PC-3 (cell line): ENCODE data around the gene LIPJ. TPM values are rescaled to one million over a fixed set of nuclear protein-coding genes. Genes with fewer than 3 reads are reported as not detected.

Experiments used
- ATAC-seq: fragments of 200-7000 bp; cut with Tn5 transposase; 2 replicates; pipeline ENCODE4 v1.9.1; 2020; ENCODE audit warnings: mild to moderate bottlenecking, moderate library complexity
- BruUV-seq: library from RNA; stranded (reverse); fragments of 400-500 nt; replicated peaks from 2 replicates; lab custom pipeline; 2021; lab: Mats Ljungman, UMichigan
- CTCF ChIA-PET: fragments of 300-600 bp; sonication (Branson Sonifier 250); formaldehyde crosslinking; loops from one replicate; lab custom pipeline; 2022; ENCODE audit warnings: antibody characterized with exemption; lab: Charles Lee
- POLR2A ChIA-PET: fragments of 300-600 bp; sonication (Branson Sonifier 250); formaldehyde crosslinking; loops from one replicate; lab custom pipeline; 2022; ENCODE audit warnings: antibody characterized with exemption; ENCODE audit not compliant: unreplicated experiment; lab: Charles Lee
- DNase-seq: peaks from one replicate; pipeline ENCODE4 v3.0.0-alpha.2; 2015
- H2AFZ ChIP-seq: fragments of 300-600 bp; sonication (generic); 2 replicates; pipeline ENCODE4 v1.6.0; 2016; ENCODE audit warnings: antibody characterized with exemption, low read length
- H3F3A ChIP-seq: fragments of 300-600 bp; sonication (generic); one replicate; pipeline ENCODE4 v1.6.0; 2017; ENCODE audit warnings: antibody characterized with exemption, low read length, control low read depth, mild to moderate bottlenecking; ENCODE audit not compliant: unreplicated experiment
- H3K27ac ChIP-seq: fragments of 300-600 bp; sonication (generic); 2 replicates; pipeline ENCODE4 v1.5.1; 2016; ENCODE audit warnings: mild to moderate bottlenecking, low read length
- H3K27me3 ChIP-seq: fragments of 300-600 bp; sonication (generic); 2 replicates; pipeline ENCODE4 v1.6.1; 2016; ENCODE audit warnings: low read length, mixed read lengths
- H3K36me3 ChIP-seq: fragments of 300-600 bp; sonication (generic); 2 replicates; pipeline ENCODE4 v1.6.1; 2016; ENCODE audit warnings: low read depth, mixed run types, low read length, mixed read lengths
- H3K4me1 ChIP-seq: fragments of 300-600 bp; sonication (generic); 2 replicates; pipeline ENCODE4 v1.5.1; 2016; ENCODE audit warnings: low read length; ENCODE audit not compliant: insufficient read depth
- H3K4me2 ChIP-seq: fragments of 300-600 bp; sonication (generic); 2 replicates; pipeline ENCODE4 v1.6.0; 2016; ENCODE audit warnings: low read length
- H3K4me3 ChIP-seq: fragments of 300-600 bp; sonication (generic); 2 replicates; pipeline ENCODE4 v1.5.1; 2016; ENCODE audit warnings: mild to moderate bottlenecking, low read length, mixed read lengths
- H3K79me2 ChIP-seq: fragments of 300-600 bp; sonication (generic); 2 replicates; pipeline ENCODE4 v1.6.1; 2017; ENCODE audit warnings: low read length, mixed read lengths
- H3K9ac ChIP-seq: fragments of 300-600 bp; sonication (generic); 2 replicates; pipeline ENCODE4 v1.6.0; 2016; ENCODE audit warnings: mild to moderate bottlenecking, low read length
- H3K9me2 ChIP-seq: fragments of 300-600 bp; sonication (generic); replicated peaks from 2 replicates; pipeline ENCODE4 v1.6.1; 2016; ENCODE audit warnings: mixed run types, low read length, mixed read lengths
- H3K9me3 ChIP-seq: fragments of 300-600 bp; sonication (generic); 2 replicates; pipeline ENCODE4 v1.6.1; 2016; ENCODE audit warnings: low read length, mixed read lengths
- H4K20me1 ChIP-seq: fragments of 300-600 bp; sonication (generic); 2 replicates; pipeline ENCODE4 v1.6.1; 2016; ENCODE audit warnings: low read length, mixed read lengths
- EZH2 ChIP-seq: fragments of 300-600 bp; sonication (generic); IDR thresholded peaks from one replicate; pipeline ENCODE4 v1.6.1; 2017; ENCODE audit warnings: antibody characterized with exemption, mild to moderate bottlenecking, low read length; ENCODE audit not compliant: unreplicated experiment
- EZH2phosphoT487 ChIP-seq: fragments of 300-600 bp; sonication (generic); IDR thresholded peaks from 2 replicates; pipeline ENCODE4 v1.6.1; 2018; ENCODE audit warnings: mild to moderate bottlenecking, antibody characterized with exemption, low read length, borderline replicate concordance
- intact Hi-C: fragments of 100-400 bp; cut with micrococcal nuclease; formaldehyde crosslinking; loops from 2 replicates; pipeline ENCODE4 v1.9.0; 2023
- total RNA-seq: library from RNA; depleted of rRNA; stranded (reverse); fragments of >200 nt; gene quantifications from 2 replicates; pipeline ENCODE4 v1.2.3, GENCODE V29; 2014
- TF ChIP-seq, protein P1 (sequence below): fragments of 300-600 bp; sonication (generic); conservative IDR thresholded peaks from 2 replicates; pipeline ENCODE4 v1.5.1; 2017; ENCODE audit warnings: antibody characterized with exemption, low read depth, mild to moderate bottlenecking, low read length

The LIPJ gene
- total RNA-seq, 1 experiment from 2014 or later = not detected

DNA sequence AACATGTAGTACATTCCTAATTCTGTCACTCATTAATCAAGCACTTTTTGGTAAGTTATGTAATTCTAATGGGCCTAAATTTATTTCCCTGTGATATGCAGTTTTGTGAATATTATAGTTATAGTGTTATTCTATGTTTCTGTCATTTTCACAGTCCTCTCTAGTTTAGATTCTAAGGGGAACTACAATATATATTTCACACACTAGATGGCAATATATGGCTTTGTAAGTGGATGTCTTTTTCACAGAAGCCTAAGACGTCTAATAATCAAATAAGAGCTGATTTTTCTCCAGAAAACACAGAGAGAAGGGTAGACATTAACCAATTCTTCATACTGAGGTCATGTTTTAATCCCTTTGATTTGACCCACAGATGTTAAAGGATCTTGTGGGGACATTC lies 21.5 kb upstream of the LIPJ start:
- no TSS peak for BruUV-seq
- H3F3A ChIP-seq = no peaks in the 10 kb centered on the region
- no peak overlapping the region for H3K4me3 ChIP-seq
- H3K9me3 ChIP-seq = no peaks in the 10 kb centered on the region
- TF ChIP-seq EZH2phosphoT487 (no peak), EZH2 (no peak)
- TF ChIP-seq, protein P1, sequence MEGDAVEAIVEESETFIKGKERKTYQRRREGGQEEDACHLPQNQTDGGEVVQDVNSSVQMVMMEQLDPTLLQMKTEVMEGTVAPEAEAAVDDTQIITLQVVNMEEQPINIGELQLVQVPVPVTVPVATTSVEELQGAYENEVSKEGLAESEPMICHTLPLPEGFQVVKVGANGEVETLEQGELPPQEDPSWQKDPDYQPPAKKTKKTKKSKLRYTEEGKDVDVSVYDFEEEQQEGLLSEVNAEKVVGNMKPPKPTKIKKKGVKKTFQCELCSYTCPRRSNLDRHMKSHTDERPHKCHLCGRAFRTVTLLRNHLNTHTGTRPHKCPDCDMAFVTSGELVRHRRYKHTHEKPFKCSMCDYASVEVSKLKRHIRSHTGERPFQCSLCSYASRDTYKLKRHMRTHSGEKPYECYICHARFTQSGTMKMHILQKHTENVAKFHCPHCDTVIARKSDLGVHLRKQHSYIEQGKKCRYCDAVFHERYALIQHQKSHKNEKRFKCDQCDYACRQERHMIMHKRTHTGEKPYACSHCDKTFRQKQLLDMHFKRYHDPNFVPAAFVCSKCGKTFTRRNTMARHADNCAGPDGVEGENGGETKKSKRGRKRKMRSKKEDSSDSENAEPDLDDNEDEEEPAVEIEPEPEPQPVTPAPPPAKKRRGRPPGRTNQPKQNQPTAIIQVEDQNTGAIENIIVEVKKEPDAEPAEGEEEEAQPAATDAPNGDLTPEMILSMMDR = no peak
- no peak overlapping the region for H3K4me2 ChIP-seq
- ChIA-PET POLR2A (no interaction called here), CTCF (no interaction called here)
- H3K4me1 ChIP-seq = no peaks in the 10 kb centered on the region
- no peaks in the 10 kb centered on the region for H4K20me1 ChIP-seq
- H3K9ac ChIP-seq = no peak overlapping the region
- no peaks in the 10 kb centered on the region for H3K27me3 ChIP-seq
- H3K79me2 ChIP-seq = no peaks in the 10 kb centered on the region
- intact Hi-C loops = no loop called here
- no peaks in the 10 kb centered on the region for H3K9me2 ChIP-seq
- DNase-seq (no peak), ATAC-seq (no peak)
- H3K27ac ChIP-seq = no peak overlapping the region
- no peak overlapping the region for H2AFZ ChIP-seq
- no peaks in the 10 kb centered on the region for H3K36me3 ChIP-seq

DNA sequence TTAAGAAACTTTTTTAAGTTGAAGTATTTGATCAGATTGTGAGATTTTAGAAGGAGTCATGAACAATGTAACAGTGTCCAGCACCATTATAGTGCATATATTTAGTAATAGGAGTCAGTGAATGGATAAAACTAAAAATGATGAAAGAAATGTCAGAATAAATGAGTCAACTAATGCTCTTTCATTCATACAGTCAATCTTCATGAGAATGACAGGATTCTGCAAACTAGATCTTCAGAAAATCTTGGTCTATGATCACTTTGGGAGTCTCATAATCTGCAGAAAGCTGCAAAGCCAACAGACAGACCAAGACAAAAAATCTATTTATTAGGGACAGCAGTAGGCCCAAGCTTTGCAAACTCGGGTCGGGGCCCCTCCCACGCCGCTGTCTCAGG lies 4.2 kb upstream of the LIPJ start:
- Histone ChIP-seq H3K4me2 (no peak overlapping the region), H3K9me2 (no peaks in the 10 kb centered on the region), H3K4me3 (no peak overlapping the region), H4K20me1 (no peaks in the 10 kb centered on the region), H3K9ac (no peak overlapping the region), H3K27ac (no peak overlapping the region), H3F3A (no peaks in the 10 kb centered on the region), H2AFZ (no peak overlapping the region), H3K79me2 (no peaks in the 10 kb centered on the region), H3K9me3 (no peaks in the 10 kb centered on the region), H3K27me3 (no peaks in the 10 kb centered on the region), H3K4me1 (no peaks in the 10 kb centered on the region), H3K36me3 (no peaks in the 10 kb centered on the region)
- ChIA-PET CTCF (no interaction called here), POLR2A (no interaction called here)
- BruUV-seq = no TSS peak
- no peak for ATAC-seq
- intact Hi-C loops = no loop called here
- no peak for DNase-seq
- TF ChIP-seq, protein P1 = no peak
- no peak for TF ChIP-seq EZH2phosphoT487
- no peak for TF ChIP-seq EZH2

DNA sequence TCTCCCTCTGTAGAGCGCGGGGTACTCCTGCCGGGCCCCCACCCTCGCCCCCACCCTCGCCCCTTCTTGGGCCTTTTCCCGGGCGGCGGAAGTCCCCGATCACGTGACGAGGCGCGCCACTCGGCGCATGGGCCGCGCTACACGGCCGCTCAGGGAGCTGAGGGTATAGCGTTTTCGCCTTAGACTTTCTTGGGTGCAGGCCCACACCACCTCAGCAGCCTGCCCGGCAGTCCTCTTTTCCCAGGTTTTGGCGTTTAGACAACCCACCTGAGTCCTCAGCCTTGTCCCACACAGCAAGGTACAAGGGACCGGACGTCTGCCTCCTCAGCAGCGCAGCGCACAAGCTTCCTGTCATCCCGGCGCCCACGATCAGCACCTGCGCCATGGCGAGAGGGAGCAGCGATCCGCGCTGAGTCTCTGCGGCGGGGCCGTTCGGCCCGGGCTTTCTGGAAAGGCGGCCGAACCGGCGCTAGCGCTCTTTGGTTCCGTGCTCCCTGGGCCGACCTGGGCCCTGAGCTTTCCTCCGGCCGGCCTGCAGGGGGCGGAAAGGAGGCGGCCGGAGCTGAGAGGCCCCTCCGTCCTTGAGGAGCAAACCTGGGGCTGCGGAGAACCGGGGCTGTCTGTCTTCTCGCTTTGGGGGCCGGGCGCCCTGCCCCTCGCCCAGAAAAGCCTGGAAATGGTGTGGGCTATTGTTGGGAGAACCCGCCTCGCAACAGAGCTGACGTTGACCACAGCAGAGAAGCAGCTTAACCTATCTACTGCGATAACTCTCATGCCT lies 3.6 kb upstream of the LIPJ start, which contains the start of gene RNLS:
Gene RNLS, minus strand, starts transcription at position 513 of the 778 bp plus-strand sequence.
- ATAC-seq (no peak), DNase-seq (no peak)
- no peaks in the 10 kb centered on the region for H4K20me1 ChIP-seq
- H3K4me3 ChIP-seq = no peak within 1 kb of the TSS
- ChIA-PET POLR2A (no interaction called here), CTCF (no interaction called here)
- H3K9me3 ChIP-seq = no peaks in the 10 kb centered on the region
- no peaks in the 10 kb centered on the region for H3K79me2 ChIP-seq
- H3K9ac ChIP-seq = no peak within 1 kb of the TSS
- no peaks in the 10 kb centered on the region for H3K4me1 ChIP-seq
- no TSS peak for BruUV-seq
- no peaks in the 10 kb centered on the region for H3K9me2 ChIP-seq
- intact Hi-C loops = no loop called here
- no peaks in the 10 kb centered on the region for H3F3A ChIP-seq
- H3K4me2 ChIP-seq = no peak within 1 kb of the TSS
- H3K27me3 ChIP-seq = no peaks in the 10 kb centered on the region
- no peak within 1 kb of the TSS for H2AFZ ChIP-seq
- H3K36me3 ChIP-seq = no peaks in the 10 kb centered on the region
- H3K27ac ChIP-seq = no peak within 1 kb of the TSS
- TF ChIP-seq EZH2 = no peak
- TF ChIP-seq, protein P1 = no peak
- TF ChIP-seq EZH2phosphoT487 = no peak
